ENCODE results near the gene AQP6.

DNA sequence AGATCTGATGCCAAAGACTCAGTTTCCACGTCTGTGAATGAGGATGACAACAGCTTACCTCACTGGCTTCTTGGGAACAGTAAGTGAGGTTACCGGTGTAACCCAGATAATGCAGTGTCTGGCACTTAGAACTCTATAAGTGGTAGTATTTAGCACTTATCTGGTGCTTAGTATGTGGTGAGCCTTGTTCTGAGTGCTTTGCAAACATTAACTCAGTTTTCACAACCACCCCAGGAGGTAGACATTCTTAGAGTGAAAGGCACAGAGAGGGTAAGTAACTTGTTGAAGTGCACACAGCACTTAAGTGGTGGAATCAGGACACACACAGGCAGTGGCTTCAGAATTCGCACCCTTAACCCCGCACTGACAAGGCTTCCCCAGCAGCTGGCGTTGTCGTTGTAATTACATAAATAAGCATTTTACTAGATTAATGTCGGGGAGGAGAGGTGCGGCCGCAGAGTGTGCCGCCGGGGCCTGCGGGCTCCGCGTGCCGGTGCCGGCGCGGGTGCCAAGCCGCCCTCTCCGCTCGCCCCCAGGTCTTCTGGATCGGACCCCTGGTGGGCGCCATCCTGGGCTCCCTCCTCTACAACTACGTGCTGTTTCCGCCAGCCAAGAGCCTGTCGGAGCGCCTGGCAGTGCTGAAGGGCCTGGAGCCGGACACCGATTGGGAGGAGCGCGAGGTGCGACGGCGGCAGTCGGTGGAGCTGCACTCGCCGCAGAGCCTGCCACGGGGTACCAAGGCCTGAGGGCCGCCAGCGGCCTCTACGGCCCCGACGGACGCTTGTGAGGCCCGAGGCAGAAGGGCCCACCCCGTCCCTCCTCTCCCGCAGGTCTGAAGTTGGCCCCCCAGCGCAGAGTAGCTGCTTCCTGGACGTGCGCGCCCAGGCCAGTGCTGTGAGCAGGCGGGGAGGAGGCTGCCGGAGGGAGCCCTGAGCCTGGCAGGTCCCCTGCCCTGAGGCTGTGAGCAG, 17.6 kb upstream of the AQP6 start:
- TF ChIP-seq POLR2AphosphoS5 (IDR thresholded peaks at IDR 0.05; ENCODE audit: low read depth, low read length) (no peak), POLR2A (IDR thresholded peaks at IDR 0.05; ENCODE audit: low read depth, low read length) (no peak), TAF1 (IDR thresholded peaks at IDR 0.05; ENCODE audit: low read depth, low read length) (no peak)

Measured in GM12891 (cell line).